Cardiac fibroblast (primary cell): ENCODE data around the gene ACOT8.

Source experiments
- DNase-seq, 2 donors: peaks; one replicate each; pipeline versions ENCODE4 v3.0.0 to v3.0.0-alpha.2; 2010; ENCODE audit warnings: low read depth in 2 of 2
- H3K4me3 ChIP-seq, 2 donors: replicated peaks in 1 of 2; 1 replicate in 1 of 2; 2 replicates in 1 of 2; pipeline ENCODE4 v1.5.1; 2011; ENCODE audit warnings: low read depth in 2 of 2, low read length in 2 of 2, mild to moderate bottlenecking in 2 of 2, moderate library complexity in 1 of 2
- CTCF ChIP-seq: IDR thresholded peaks from one replicate; pipeline ENCODE4 v1.5.1; 2011; ENCODE audit warnings: low read depth, mild to moderate bottlenecking, low read length, inconsistent platforms

The ACOT8 gene

GRCh38 chr20:45898285-45898684 lies 41.1 kb upstream of the ACOT8 start:
- no peak overlapping the region for H3K4me3 ChIP-seq
- DNase-seq, result no peak
- TF ChIP-seq CTCF, result no peak

GRCh38 chr20:45897692-45898091 lies 40.5 kb upstream of the ACOT8 start:
- no peak for DNase-seq
- no peak for TF ChIP-seq CTCF
- no peak overlapping the region for H3K4me3 ChIP-seq

GRCh38 chr20:45897289-45897688 lies 40.1 kb upstream of the ACOT8 start:
- no peak for DNase-seq
- no peak overlapping the region for H3K4me3 ChIP-seq
- no peak for TF ChIP-seq CTCF

GRCh38 chr20:45896641-45897161 lies 39.5 kb upstream of the ACOT8 start:
- DNase-seq, result no peak
- no peak overlapping the region for H3K4me3 ChIP-seq
- no peak for TF ChIP-seq CTCF

- H3K4me3 ChIP-seq, result no peak overlapping the region
- no peak for TF ChIP-seq CTCF
- no peak for DNase-seq
Measured at GRCh38 chr20:45894797-45895196, 37.6 kb upstream of the ACOT8 start.

GRCh38 chr20:45893831-45894230 lies 36.6 kb upstream of the ACOT8 start:
- no peak overlapping the region for H3K4me3 ChIP-seq
- DNase-seq, result no peak
- TF ChIP-seq CTCF, result no peak

GRCh38 chr20:45892828-45893500 lies 35.8 kb upstream of the ACOT8 start:
- DNase-seq, result no peak
- TF ChIP-seq CTCF, result no peak
- H3K4me3 ChIP-seq, result peak overlapping the region in 1 of 2 donors; percentile 1
